Uterus (tissue), 4 donors: ENCODE data around the gene FLNB. TPM values are rescaled to one million over a fixed set of nuclear protein-coding genes. Genes with fewer than 3 reads are reported as not detected.

Experiments used
- DNase-seq, 2 donors: peaks; one replicate each; pipeline ENCODE4 v3.0.0-alpha.2; 2019 to 2020
- H3K27ac ChIP-seq, 2 donors: fragments of 200-600 bp; sonication (generic); 1 replicate in 1 of 2; 2 replicates in 1 of 2; pipeline ENCODE4 v1.5.1; 2016 to 2018
- H3K27me3 ChIP-seq, 2 donors: fragments of 200-600 bp; sonication (generic); one replicate each; pipeline ENCODE4 v1.5.1; 2018 to 2019; ENCODE audit warnings: control low read depth in 1 of 2
- H3K36me3 ChIP-seq, 2 donors: fragments of 200-600 bp; sonication (generic); one replicate each; pipeline ENCODE4 v1.5.1; 2019; ENCODE audit warnings: control low read depth in 1 of 2
- H3K4me1 ChIP-seq, 2 donors: fragments of 200-600 bp; sonication (generic); one replicate each; pipeline ENCODE4 v1.5.1; 2018 to 2019; ENCODE audit warnings: control low read depth in 1 of 2
- H3K4me3 ChIP-seq, 2 donors: fragments of 200-600 bp; sonication (generic); 1 replicate in 1 of 2; 2 replicates in 1 of 2; pipeline ENCODE4 v1.5.1; 2018 to 2019; ENCODE audit warnings: mild to moderate bottlenecking in 1 of 2
- H3K9me3 ChIP-seq, 2 donors: fragments of 200-600 bp; sonication (generic); one replicate each; pipeline ENCODE4 v1.5.1; 2019; ENCODE audit warnings: control low read depth in 1 of 2
- CTCF ChIP-seq, 4 experiments: fragments of 200-600 bp in 2 of 4; fragments of 450-650 bp in 2 of 4; sonication (generic) in 2 of 4; IDR thresholded peaks; one replicate each; pipeline ENCODE4 v1.5.1; 2016 to 2019; ENCODE audit warnings: antibody characterized with exemption in 4 of 4, mild to moderate bottlenecking in 2 of 4, moderate library complexity in 1 of 4
- POLR2A ChIP-seq, 2 donors: fragments of 450-650 bp; IDR thresholded peaks; one replicate each; pipeline ENCODE4 v1.6.1; 2016; ENCODE audit warnings: antibody characterized with exemption in 2 of 2, mild to moderate bottlenecking in 1 of 2, moderate library complexity in 1 of 2
- intact Hi-C: fragments of 100-400 bp; cut with DNase I; formaldehyde crosslinking; loops from one replicate; pipeline ENCODE4 v1.15.1; 2023; ENCODE audit warnings: low total_unique reads
- total RNA-seq, 4 donors: library from RNA; depleted of rRNA in 3 of 4; stranded (reverse); fragments of >200 nt in 3 of 4; gene quantifications; one replicate each; pipeline versions ENCODE4 v1.1.0 to v1.2.4, GENCODE V29; 2014 to 2023
- donor health status: DM: yes; HTN: yes; CAD: no.

Gene FLNB
- total RNA-seq, 4 donors from 2014 or later, result 52.4 to 283 (median 148) TPM

DNA sequence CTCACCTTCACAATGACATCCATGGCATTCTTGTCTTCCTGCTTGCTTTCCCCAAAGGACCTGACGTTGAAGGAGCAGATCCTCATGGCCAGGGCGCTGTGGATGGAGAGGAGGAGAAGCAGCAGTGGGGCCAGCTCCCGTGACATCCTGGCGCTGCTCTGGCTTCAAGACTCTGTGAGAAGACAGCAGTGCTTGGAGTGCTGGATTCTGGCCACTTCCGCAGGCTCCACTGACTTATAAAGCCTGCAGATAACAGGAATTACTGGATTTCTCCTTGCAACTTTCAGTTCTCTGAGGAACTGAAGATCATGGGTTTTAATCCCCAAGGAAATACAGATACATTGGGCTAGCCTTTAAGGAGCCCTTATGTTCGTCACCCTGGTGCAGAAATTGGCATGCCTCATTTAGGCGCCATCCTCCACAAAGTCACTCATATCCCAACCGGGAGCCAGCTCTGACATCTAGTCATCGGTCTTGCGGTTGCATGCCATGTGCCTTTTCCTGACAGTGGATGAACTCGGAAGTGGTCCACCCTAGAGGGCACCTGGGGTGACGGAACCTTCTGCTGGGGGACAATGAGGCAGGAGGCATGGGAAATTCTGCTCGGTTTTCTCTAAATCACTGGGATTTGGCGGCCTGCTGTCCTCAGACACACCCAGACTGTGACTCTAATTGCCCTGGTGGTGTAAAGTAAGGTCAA lies 202.7 kb downstream of the FLNB start, which contains the start of gene DNASE1L3:
DNASE1L3 (minus strand) TSS at position 212 of the 700 bp plus-strand sequence; CDS start at position 146, 66 bp downstream.
- intact Hi-C loops, result no loop called here
- no peaks in the 10 kb centered on the region for H3K9me3 ChIP-seq
- H3K27me3 ChIP-seq, result no peaks in the 10 kb centered on the region
- H3K4me1 ChIP-seq, result no peaks in the 10 kb centered on the region
- TF ChIP-seq CTCF (IDR thresholded peaks at IDR 0.05) (no peak), POLR2A (IDR thresholded peaks at IDR 0.05) (no peak)
- no peak for DNase-seq
- H3K36me3 ChIP-seq, result no peaks in the 10 kb centered on the region
- no peak within 1 kb of the TSS for H3K4me3 ChIP-seq
- H3K27ac ChIP-seq, result no peak within 1 kb of the TSS

DNA sequence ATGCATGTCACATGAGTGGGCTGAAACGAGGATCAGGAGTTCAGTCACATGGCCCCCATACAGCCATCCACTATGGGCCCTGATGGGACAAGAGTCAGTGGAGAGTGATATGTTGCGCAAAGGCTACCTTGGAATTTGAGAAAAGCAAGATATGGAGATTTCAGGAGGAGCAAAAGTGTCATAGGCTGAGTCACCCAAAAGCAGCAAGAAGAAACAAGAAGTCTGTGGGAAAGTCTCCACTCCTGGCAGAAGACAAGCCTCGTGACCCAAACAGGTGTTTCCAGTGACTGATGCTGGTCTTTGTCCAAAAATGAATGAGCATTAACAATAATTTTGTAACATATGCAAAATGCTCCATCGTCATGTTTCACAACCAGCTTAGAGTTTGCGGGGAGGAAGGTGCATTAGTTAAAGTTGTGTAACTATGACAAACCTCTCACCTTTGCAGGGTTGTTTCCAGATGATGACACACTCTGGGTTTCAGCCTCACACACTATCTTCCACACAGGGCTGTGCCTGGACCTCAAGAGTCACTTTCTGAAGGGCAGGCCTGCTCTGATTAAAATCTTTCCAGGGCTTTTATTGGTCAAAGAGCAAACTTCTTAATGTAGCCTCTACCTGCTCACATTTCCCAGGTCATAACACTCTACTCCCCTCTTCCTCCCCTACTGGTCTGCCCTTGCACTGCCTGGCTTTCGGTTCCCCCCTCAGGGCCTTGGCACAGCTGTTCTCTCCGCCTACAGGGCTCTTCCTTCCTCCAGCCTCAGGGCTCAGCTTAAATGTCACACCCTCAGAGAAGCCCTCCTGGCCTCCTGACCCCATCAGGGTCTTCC lies 206.5 kb downstream of the FLNB start:
- Histone ChIP-seq H3K4me1 (peaks cover 0 to 5% of the 10 kb centered on the region in 2 donors), H3K4me3 (no peak overlapping the region), H3K9me3 (no peaks in the 10 kb centered on the region), H3K27ac (peak overlapping the region in 1 of 2 donors; percentile 13), H3K36me3 (no peaks in the 10 kb centered on the region), H3K27me3 (no peaks in the 10 kb centered on the region)
- no peak for TF ChIP-seq POLR2A (IDR thresholded peaks at IDR 0.05)
- intact Hi-C loops, result no loop called here
- DNase-seq, result no peak

GRCh38 chr3:58215317-58216025 lies 207.2 kb downstream of the FLNB start:
- intact Hi-C loops, result no loop called here
- TF ChIP-seq POLR2A (IDR thresholded peaks at IDR 0.05), result no peak
- TF ChIP-seq CTCF (IDR thresholded peaks at IDR 0.05), result no peak
- H3K27ac ChIP-seq, result no peak overlapping the region
- H3K27me3 ChIP-seq, result no peaks in the 10 kb centered on the region
- no peak for DNase-seq
- no peaks in the 10 kb centered on the region for H3K9me3 ChIP-seq
- H3K4me1 ChIP-seq, result peaks cover 0 to 5% of the 10 kb centered on the region in 2 donors
- H3K36me3 ChIP-seq, result no peaks in the 10 kb centered on the region
- no peak overlapping the region for H3K4me3 ChIP-seq

DNA sequence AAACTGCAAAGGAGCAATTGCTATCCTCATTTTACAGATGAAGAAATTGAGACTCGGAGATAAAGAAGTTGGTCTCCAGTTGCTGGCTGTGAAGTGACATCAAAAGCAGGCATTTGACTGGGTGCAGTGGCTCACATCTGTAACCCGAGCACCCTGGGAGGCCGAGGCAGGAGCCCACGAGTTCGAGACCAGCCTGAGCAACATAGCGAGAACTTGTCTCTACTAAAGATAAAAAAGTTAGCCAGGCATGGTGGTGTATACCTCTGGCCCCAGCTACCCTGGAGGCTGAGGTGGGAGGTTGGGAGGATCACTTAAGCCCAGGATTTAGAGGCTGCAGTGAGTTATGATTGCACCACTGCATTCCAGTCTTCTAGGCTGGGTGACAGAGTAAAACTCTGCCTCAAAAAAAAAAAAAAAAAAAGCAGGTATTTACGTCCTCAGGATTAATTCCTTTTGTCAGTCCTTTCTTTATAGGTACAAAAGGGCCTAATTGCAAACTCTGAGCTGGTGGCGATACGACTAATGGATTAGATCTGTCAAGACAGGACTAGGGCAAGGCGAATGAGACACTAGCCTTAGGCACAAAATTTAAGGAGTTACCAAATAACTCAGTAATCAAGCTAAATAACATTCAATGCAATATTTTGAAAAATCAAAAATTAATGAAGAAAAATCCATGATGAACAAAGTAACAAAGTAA lies 208.4 kb downstream of the FLNB start:
- intact Hi-C loops, result no loop called here
- DNase-seq, result no peak

More for the DNA sequence above, 208.4 kb downstream of the FLNB start:
- H3K4me3 ChIP-seq, result no peak overlapping the region
- peaks cover 0 to 5% of the 10 kb centered on the region in 2 donors for H3K4me1 ChIP-seq
- no peaks in the 10 kb centered on the region for H3K9me3 ChIP-seq
- H3K36me3 ChIP-seq, result no peaks in the 10 kb centered on the region
- no peak overlapping the region for H3K27ac ChIP-seq
- no peak for TF ChIP-seq POLR2A (IDR thresholded peaks at IDR 0.05)
- no peak for TF ChIP-seq CTCF (IDR thresholded peaks at IDR 0.05)
- no peaks in the 10 kb centered on the region for H3K27me3 ChIP-seq
